ENCODE results near the gene NPR2. TPM values are rescaled to one million over a fixed set of nuclear protein-coding genes. Genes with fewer than 3 reads are reported as not detected.

NPR2 gene
- total RNA-seq, 1 donor = 1.2 TPM

GRCh38 chr9:35808433-35808832, 17.0 kb downstream of the NPR2 start:
- H3K4me3 ChIP-seq (ENCODE audit: low read length) = no peak overlapping the region
- no peaks in the 10 kb centered on the region for H3K27me3 ChIP-seq (ENCODE audit: insufficient read depth, low read length)
- H3K4me1 ChIP-seq (ENCODE audit: insufficient read depth, low read length) = peaks cover 22% of the 10 kb centered on the region
- no peaks in the 10 kb centered on the region for H3K9me3 ChIP-seq (ENCODE audit: low read depth, low read length)

GRCh38 chr9:35810122-35810521, 18.7 kb downstream of the NPR2 start:
- H3K4me1 ChIP-seq (ENCODE audit: insufficient read depth, low read length) = peaks cover 34% of the 10 kb centered on the region
- no peaks in the 10 kb centered on the region for H3K27me3 ChIP-seq (ENCODE audit: insufficient read depth, low read length)
- no peaks in the 10 kb centered on the region for H3K9me3 ChIP-seq (ENCODE audit: low read depth, low read length)
- H3K4me3 ChIP-seq (ENCODE audit: low read length) = no peak overlapping the region

GRCh38 chr9:35811381-35812024, 20.1 kb downstream of the NPR2 start:
- H3K4me1 ChIP-seq (ENCODE audit: insufficient read depth, low read length) = peaks cover 42% of the 10 kb centered on the region
- H3K27me3 ChIP-seq (ENCODE audit: insufficient read depth, low read length) = no peaks in the 10 kb centered on the region
- H3K9me3 ChIP-seq (ENCODE audit: low read depth, low read length) = no peaks in the 10 kb centered on the region
- peak overlapping the region; percentile 37 for H3K4me3 ChIP-seq (ENCODE audit: low read length)

GRCh38 chr9:35812025-35812602, 20.7 kb downstream of the NPR2 start, which contains the start of gene SPAG8:
SPAG8 (minus strand) TSS chr9:35812262; CDS start chr9:35812147, 115 bp downstream.
- Histone ChIP-seq H3K4me3 (ENCODE audit: low read length) (peak within 1 kb of the TSS; percentile 37), H3K9me3 (ENCODE audit: low read depth, low read length) (no peaks in the 10 kb centered on the region), H3K4me1 (ENCODE audit: insufficient read depth, low read length) (peaks cover 42% of the 10 kb centered on the region), H3K27me3 (ENCODE audit: insufficient read depth, low read length) (no peaks in the 10 kb centered on the region)

- H3K4me3 ChIP-seq (ENCODE audit: low read length) = no peak overlapping the region
- no peaks in the 10 kb centered on the region for H3K27me3 ChIP-seq (ENCODE audit: insufficient read depth, low read length)
- peaks cover 42% of the 10 kb centered on the region for H3K4me1 ChIP-seq (ENCODE audit: insufficient read depth, low read length)
- no peaks in the 10 kb centered on the region for H3K9me3 ChIP-seq (ENCODE audit: low read depth, low read length)
These were observed 22.2 kb downstream of the NPR2 start for GRCh38 chr9:35813434-35814105.

GRCh38 chr9:35814106-35814840, 22.9 kb downstream of the NPR2 start:
- Histone ChIP-seq H3K4me1 (ENCODE audit: insufficient read depth, low read length) (peaks cover 42% of the 10 kb centered on the region), H3K9me3 (ENCODE audit: low read depth, low read length) (no peaks in the 10 kb centered on the region), H3K4me3 (ENCODE audit: low read length) (peak overlapping the region; percentile 87), H3K27me3 (ENCODE audit: insufficient read depth, low read length) (no peaks in the 10 kb centered on the region)

- H3K4me3 ChIP-seq (ENCODE audit: low read length) = peak within 1 kb of the TSS; percentile 87
- H3K4me1 ChIP-seq (ENCODE audit: insufficient read depth, low read length) = peaks cover 42% of the 10 kb centered on the region
- no peaks in the 10 kb centered on the region for H3K27me3 ChIP-seq (ENCODE audit: insufficient read depth, low read length)
- no peaks in the 10 kb centered on the region for H3K9me3 ChIP-seq (ENCODE audit: low read depth, low read length)
These were observed 23.6 kb downstream of the NPR2 start, which contains the start of gene HINT2 for GRCh38 chr9:35814841-35815543. HINT2 (minus strand) TSS chr9:35815042; CDS start chr9:35814979, 63 bp downstream.

- H3K27me3 ChIP-seq (ENCODE audit: insufficient read depth, low read length) = no peaks in the 10 kb centered on the region
- no peak overlapping the region for H3K4me3 ChIP-seq (ENCODE audit: low read length)
- H3K9me3 ChIP-seq (ENCODE audit: low read depth, low read length) = no peaks in the 10 kb centered on the region
- peaks cover 36% of the 10 kb centered on the region for H3K4me1 ChIP-seq (ENCODE audit: insufficient read depth, low read length)
These were observed 25.3 kb downstream of the NPR2 start for GRCh38 chr9:35816708-35817107.

- H3K27me3 ChIP-seq (ENCODE audit: insufficient read depth, low read length) = no peaks in the 10 kb centered on the region
- no peaks in the 10 kb centered on the region for H3K9me3 ChIP-seq (ENCODE audit: low read depth, low read length)
- H3K4me1 ChIP-seq (ENCODE audit: insufficient read depth, low read length) = peaks cover 22% of the 10 kb centered on the region
- H3K4me3 ChIP-seq (ENCODE audit: low read length) = no peak overlapping the region
These were observed 26.9 kb downstream of the NPR2 start for GRCh38 chr9:35818341-35818740.

GRCh38 chr9:35820076-35820475, 28.7 kb downstream of the NPR2 start:
- no peak overlapping the region for H3K4me3 ChIP-seq (ENCODE audit: low read length)
- no peaks in the 10 kb centered on the region for H3K9me3 ChIP-seq (ENCODE audit: low read depth, low read length)
- peaks cover 8% of the 10 kb centered on the region for H3K4me1 ChIP-seq (ENCODE audit: insufficient read depth, low read length)
- no peaks in the 10 kb centered on the region for H3K27me3 ChIP-seq (ENCODE audit: insufficient read depth, low read length)

GRCh38 chr9:35822926-35823325, 31.5 kb downstream of the NPR2 start:
- Histone ChIP-seq H3K4me1 (ENCODE audit: insufficient read depth, low read length) (no peaks in the 10 kb centered on the region), H3K27me3 (ENCODE audit: insufficient read depth, low read length) (peaks cover 3% of the 10 kb centered on the region), H3K4me3 (ENCODE audit: low read length) (no peak overlapping the region), H3K9me3 (ENCODE audit: low read depth, low read length) (no peaks in the 10 kb centered on the region)

- no peak overlapping the region for H3K4me3 ChIP-seq (ENCODE audit: low read length)
- peaks cover 3% of the 10 kb centered on the region for H3K27me3 ChIP-seq (ENCODE audit: insufficient read depth, low read length)
- no peaks in the 10 kb centered on the region for H3K9me3 ChIP-seq (ENCODE audit: low read depth, low read length)
- H3K4me1 ChIP-seq (ENCODE audit: insufficient read depth, low read length) = peaks cover 22% of the 10 kb centered on the region
These were observed 34.8 kb downstream of the NPR2 start for GRCh38 chr9:35826071-35826701.

- Histone ChIP-seq H3K4me1 (ENCODE audit: insufficient read depth, low read length) (peaks cover 29% of the 10 kb centered on the region), H3K4me3 (ENCODE audit: low read length) (no peak overlapping the region), H3K9me3 (ENCODE audit: low read depth, low read length) (no peaks in the 10 kb centered on the region), H3K27me3 (ENCODE audit: insufficient read depth, low read length) (peaks cover 3% of the 10 kb centered on the region)
These were observed 36.1 kb downstream of the NPR2 start for GRCh38 chr9:35827486-35827885.

GRCh38 chr9:35828716-35829083, 37.3 kb downstream of the NPR2 start, which contains the start of gene FAM221B:
FAM221B (minus strand) TSS chr9:35828732; CDS start chr9:35826161, 2,571 bp downstream.
- Histone ChIP-seq H3K27me3 (ENCODE audit: insufficient read depth, low read length) (peaks cover 3% of the 10 kb centered on the region), H3K4me3 (ENCODE audit: low read length) (peak within 1 kb of the TSS; percentile 41), H3K9me3 (ENCODE audit: low read depth, low read length) (no peaks in the 10 kb centered on the region), H3K4me1 (ENCODE audit: insufficient read depth, low read length) (peaks cover 42% of the 10 kb centered on the region)
